Calu3 (cell line): ENCODE results near the gene LCORL. TPM values are rescaled to one million over a fixed set of nuclear protein-coding genes. Genes with fewer than 3 reads are reported as not detected.

ENCODE experiments used
- BruUV-seq: library from RNA; stranded (reverse); fragments of 400-500 nt; replicated peaks from 2 replicates; lab custom pipeline; 2021; lab: Mats Ljungman, UMichigan
- CTCF ChIA-PET: fragments of 300-600 bp; sonication (Branson Sonifier 250); formaldehyde crosslinking; loops from one replicate; lab custom pipeline; 2022; ENCODE audit warnings: antibody characterized with exemption; lab: Charles Lee
- DNase-seq: peaks from one replicate; pipeline ENCODE4 v3.0.0; 2022
- H3K27ac Mint-ChIP-seq: one replicate; pipeline ENCODE4 v1.8.0; 2022; ENCODE audit warnings: mixed read lengths; ENCODE audit not compliant: unreplicated experiment
- H3K27me3 Mint-ChIP-seq: one replicate; pipeline ENCODE4 v1.8.0; 2022; ENCODE audit warnings: mixed read lengths; ENCODE audit not compliant: unreplicated experiment
- H3K36me3 Mint-ChIP-seq: one replicate; pipeline ENCODE4 v1.8.0; 2022; ENCODE audit warnings: mild to moderate bottlenecking, moderate library complexity, mixed read lengths; ENCODE audit not compliant: insufficient read depth, unreplicated experiment
- H3K4me1 Mint-ChIP-seq: one replicate; pipeline ENCODE4 v1.8.0; 2022; ENCODE audit warnings: mild to moderate bottlenecking, low read depth, mixed read lengths; ENCODE audit not compliant: unreplicated experiment
- H3K4me3 Mint-ChIP-seq: one replicate; pipeline ENCODE4 v1.8.0; 2022; ENCODE audit warnings: mild to moderate bottlenecking, low read depth, moderate library complexity, mixed read lengths; ENCODE audit not compliant: unreplicated experiment
- H3K9me3 Mint-ChIP-seq: one replicate; pipeline ENCODE4 v1.8.0; 2022; ENCODE audit warnings: low read depth, mixed read lengths; ENCODE audit not compliant: unreplicated experiment
- intact Hi-C: fragments of 100-400 bp; cut with micrococcal nuclease; formaldehyde crosslinking; loops from one replicate; pipeline ENCODE4 v1.10.0; 2022; ENCODE audit not compliant: unreplicated experiment
- total RNA-seq: library from RNA; stranded (reverse); gene quantifications from 2 replicates; pipeline ENCODE4 v1.2.3, GENCODE V29; 2022
- TF ChIP-seq, protein P1 (sequence below): fragments of 200-600 bp; IDR thresholded peaks from one replicate; pipeline ENCODE4 v1.8.0; 2022; ENCODE audit warnings: antibody characterized with exemption; ENCODE audit not compliant: unreplicated experiment

LCORL gene
- total RNA-seq, 1 experiment from 2014 or later = 15.4 TPM

DNA sequence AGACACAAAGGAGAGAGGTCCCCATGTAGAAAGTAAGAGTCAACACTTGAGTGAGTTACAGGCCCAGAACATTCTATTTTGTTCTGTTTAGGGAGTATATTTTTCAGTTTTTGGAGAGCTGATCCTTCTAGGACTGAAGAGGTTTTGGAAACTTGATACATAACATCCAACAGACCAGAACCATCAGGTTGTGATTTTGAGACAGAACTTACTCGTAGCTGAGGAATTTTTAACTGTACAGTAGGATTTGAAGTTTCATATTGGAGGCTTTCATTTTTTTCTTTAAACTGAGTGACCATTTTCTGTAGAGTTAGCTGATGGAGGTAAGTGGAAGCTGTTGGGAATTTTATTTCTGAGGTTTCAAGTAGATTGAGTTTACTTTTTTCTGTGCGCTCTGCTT, 137.5 kb downstream of the LCORL start:
- no peak for DNase-seq
- intact Hi-C loops = loop anchor here (5.0 kb wide), 1 partner anchor 138 kb away; the partner anchor contains the start of gene LCORL
- no TSS peak for BruUV-seq
- H3K27ac Mint-ChIP-seq = no peak overlapping the region
- no peaks in the 10 kb centered on the region for H3K36me3 Mint-ChIP-seq
- H3K4me1 Mint-ChIP-seq = no peaks in the 10 kb centered on the region
- H3K9me3 Mint-ChIP-seq = no peaks in the 10 kb centered on the region
- no peak overlapping the region for H3K4me3 Mint-ChIP-seq
- TF ChIP-seq, protein P1, sequence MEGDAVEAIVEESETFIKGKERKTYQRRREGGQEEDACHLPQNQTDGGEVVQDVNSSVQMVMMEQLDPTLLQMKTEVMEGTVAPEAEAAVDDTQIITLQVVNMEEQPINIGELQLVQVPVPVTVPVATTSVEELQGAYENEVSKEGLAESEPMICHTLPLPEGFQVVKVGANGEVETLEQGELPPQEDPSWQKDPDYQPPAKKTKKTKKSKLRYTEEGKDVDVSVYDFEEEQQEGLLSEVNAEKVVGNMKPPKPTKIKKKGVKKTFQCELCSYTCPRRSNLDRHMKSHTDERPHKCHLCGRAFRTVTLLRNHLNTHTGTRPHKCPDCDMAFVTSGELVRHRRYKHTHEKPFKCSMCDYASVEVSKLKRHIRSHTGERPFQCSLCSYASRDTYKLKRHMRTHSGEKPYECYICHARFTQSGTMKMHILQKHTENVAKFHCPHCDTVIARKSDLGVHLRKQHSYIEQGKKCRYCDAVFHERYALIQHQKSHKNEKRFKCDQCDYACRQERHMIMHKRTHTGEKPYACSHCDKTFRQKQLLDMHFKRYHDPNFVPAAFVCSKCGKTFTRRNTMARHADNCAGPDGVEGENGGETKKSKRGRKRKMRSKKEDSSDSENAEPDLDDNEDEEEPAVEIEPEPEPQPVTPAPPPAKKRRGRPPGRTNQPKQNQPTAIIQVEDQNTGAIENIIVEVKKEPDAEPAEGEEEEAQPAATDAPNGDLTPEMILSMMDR = no peak
- CTCF ChIA-PET = no interaction called here
- no peaks in the 10 kb centered on the region for H3K27me3 Mint-ChIP-seq

DNA sequence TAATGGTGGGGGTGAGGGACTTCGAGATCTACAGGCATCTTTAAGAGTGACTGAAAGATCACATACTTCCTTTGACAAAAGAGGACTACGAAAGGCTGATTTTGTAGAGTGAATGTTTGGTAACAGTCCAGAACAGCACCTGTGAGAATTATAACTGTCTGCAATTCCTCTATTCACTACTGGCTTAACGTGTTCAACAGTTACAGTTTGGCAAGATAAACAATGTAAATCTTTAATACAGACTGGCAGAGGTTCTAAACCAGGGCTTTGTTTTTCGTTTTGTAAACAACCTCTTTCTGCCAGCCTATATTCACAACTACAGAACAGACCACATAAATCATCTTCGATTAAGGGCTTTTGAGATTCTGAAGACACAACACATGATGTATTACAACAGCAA, 143.9 kb downstream of the LCORL start:
- CTCF ChIA-PET = no interaction called here
- no TSS peak for BruUV-seq
- H3K36me3 Mint-ChIP-seq = no peaks in the 10 kb centered on the region
- no peak overlapping the region for H3K27ac Mint-ChIP-seq
- no peaks in the 10 kb centered on the region for H3K27me3 Mint-ChIP-seq
- no peak for DNase-seq
- H3K9me3 Mint-ChIP-seq = no peaks in the 10 kb centered on the region
- intact Hi-C loops = no loop called here
- TF ChIP-seq, protein P1 = no peak
- no peak overlapping the region for H3K4me3 Mint-ChIP-seq
- H3K4me1 Mint-ChIP-seq = no peaks in the 10 kb centered on the region

DNA sequence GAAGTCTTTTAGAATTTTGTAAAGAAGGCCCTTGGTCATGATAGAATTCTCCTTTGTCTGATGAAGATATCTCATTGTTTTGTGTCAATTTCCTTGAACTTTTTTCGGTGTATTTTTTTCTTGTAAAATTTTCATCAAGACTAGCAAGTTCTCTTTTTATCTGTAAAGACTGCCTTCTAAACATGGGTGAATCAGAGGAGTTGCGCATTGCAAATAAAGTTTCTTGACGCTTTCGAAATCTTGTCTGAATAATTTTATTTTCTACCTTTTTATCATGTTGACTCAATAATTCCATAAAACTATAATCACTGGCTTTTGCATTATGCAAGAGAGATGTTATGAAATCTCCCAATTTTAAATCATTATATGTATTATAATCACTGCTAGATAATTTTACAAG, 144.6 kb downstream of the LCORL start:
- no TSS peak for BruUV-seq

DNA sequence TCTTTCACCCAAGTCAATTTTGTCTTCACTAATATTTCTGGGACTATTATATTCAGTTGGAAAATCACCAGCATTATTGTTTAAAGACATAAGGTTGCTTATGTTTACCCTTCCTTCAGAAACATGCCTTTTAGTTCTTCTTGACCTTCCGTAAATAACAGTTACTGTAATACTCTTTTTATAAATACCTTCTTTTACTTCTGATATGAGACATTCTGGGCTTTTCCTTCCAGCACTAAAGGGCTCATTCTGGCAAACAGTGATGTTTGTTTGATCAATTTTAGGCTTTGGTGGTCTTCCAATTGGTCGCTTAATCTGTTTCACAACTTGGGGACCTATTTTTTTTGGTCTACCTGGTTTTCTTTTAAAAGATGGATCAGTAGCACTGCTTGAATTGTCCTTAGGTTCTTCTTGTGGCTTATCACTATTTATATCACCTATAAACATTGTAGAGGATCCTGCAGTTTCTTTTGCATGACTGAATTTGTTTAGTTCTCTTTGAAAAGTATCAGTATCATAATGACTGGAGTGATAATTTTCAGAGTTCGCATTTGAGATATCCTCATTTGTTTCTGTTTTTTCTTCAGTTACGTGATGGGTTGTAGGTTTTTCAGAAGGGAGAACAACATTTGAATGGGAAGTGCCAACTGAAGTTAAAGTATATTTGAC, 146.0 kb downstream of the LCORL start:
- TF ChIP-seq, protein P1 = no peak
- Mint-ChIP-seq H3K27ac (no peak overlapping the region), H3K9me3 (no peaks in the 10 kb centered on the region), H3K4me3 (no peak overlapping the region), H3K4me1 (no peaks in the 10 kb centered on the region), H3K36me3 (no peaks in the 10 kb centered on the region), H3K27me3 (no peaks in the 10 kb centered on the region)
- intact Hi-C loops = no loop called here
- no peak for DNase-seq
- CTCF ChIA-PET = no interaction called here
- no TSS peak for BruUV-seq

More for the DNA sequence above, 144.6 kb downstream of the LCORL start:
- TF ChIP-seq, protein P1 = no peak
- H3K27ac Mint-ChIP-seq = no peak overlapping the region
- no peaks in the 10 kb centered on the region for H3K27me3 Mint-ChIP-seq
- no peaks in the 10 kb centered on the region for H3K36me3 Mint-ChIP-seq
- CTCF ChIA-PET = no interaction called here
- intact Hi-C loops = no loop called here
- H3K4me3 Mint-ChIP-seq = no peak overlapping the region
- H3K4me1 Mint-ChIP-seq = no peaks in the 10 kb centered on the region
- no peaks in the 10 kb centered on the region for H3K9me3 Mint-ChIP-seq
- DNase-seq = no peak
